Loucy (cell line): Measurements from ENCODE around the gene KCNMA1.
"Not testable (repeated sequence)": the region's sequence is repeated elsewhere in the genome, so short reads cannot be mapped to it uniquely, and the experiment has no call there.

Experiments used
- H2AFZ ChIP-seq: fragments of 200-600 bp; sonication (generic); 2 replicates; pipeline ENCODE4 v1.6.0; 2016; ENCODE audit warnings: antibody characterized with exemption, mild to moderate bottlenecking, low read length, moderate library complexity
- H3F3A ChIP-seq: fragments of 200-600 bp; 2 replicates; pipeline ENCODE4 v1.6.0; 2016; ENCODE audit warnings: antibody characterized with exemption, low read depth, mild to moderate bottlenecking
- H3K27me3 ChIP-seq: fragments of 200-600 bp; sonication (generic); 2 replicates; pipeline ENCODE4 v1.6.1; 2014; ENCODE audit warnings: low read length, mild to moderate bottlenecking; ENCODE audit not compliant: insufficient read depth, poor library complexity, severe bottlenecking
- H3K36me3 ChIP-seq: fragments of 200-600 bp; sonication (generic); 2 replicates; pipeline ENCODE4 v1.6.1; 2016; ENCODE audit warnings: low read length; ENCODE audit not compliant: insufficient read depth
- H3K4me1 ChIP-seq: fragments of 200-600 bp; sonication (generic); 2 replicates; pipeline ENCODE4 v1.5.1; 2014; ENCODE audit warnings: low read length, mild to moderate bottlenecking; ENCODE audit not compliant: insufficient read depth, poor library complexity, severe bottlenecking
- H3K4me2 ChIP-seq: fragments of 200-600 bp; sonication (generic); 2 replicates; pipeline ENCODE4 v1.6.0; 2014; ENCODE audit warnings: antibody characterized with exemption, low read length, low read depth, mild to moderate bottlenecking; ENCODE audit not compliant: poor library complexity, severe bottlenecking
- H3K4me3 ChIP-seq: fragments of 200-600 bp; sonication (generic); 2 replicates; pipeline ENCODE4 v1.5.1; 2014; ENCODE audit warnings: low read length, mild to moderate bottlenecking, mixed read lengths; ENCODE audit not compliant: poor library complexity, severe bottlenecking
- H3K79me2 ChIP-seq: fragments of 200-600 bp; sonication (generic); 2 replicates; pipeline ENCODE4 v1.6.1; 2014; ENCODE audit warnings: low read length; ENCODE audit not compliant: insufficient read depth
- H3K9ac ChIP-seq: fragments of 200-600 bp; sonication (generic); 2 replicates; pipeline ENCODE4 v1.6.0; 2014; ENCODE audit warnings: mild to moderate bottlenecking, low read depth, low read length, moderate library complexity; ENCODE audit not compliant: poor library complexity, severe bottlenecking
- H3K9me2 ChIP-seq: fragments of 200-600 bp; sonication (generic); replicated peaks from 2 replicates; pipeline ENCODE4 v1.6.1; 2016; ENCODE audit warnings: low read depth, low read length, mixed read lengths
- H3K9me3 ChIP-seq: fragments of 200-600 bp; sonication (generic); 2 replicates; pipeline ENCODE4 v1.6.1; 2014; ENCODE audit warnings: mild to moderate bottlenecking, antibody characterized with exemption, low read length, low read depth; ENCODE audit not compliant: insufficient read depth
- H4K20me1 ChIP-seq: fragments of 200-600 bp; sonication (generic); 2 replicates; pipeline ENCODE4 v1.6.0; 2014; ENCODE audit warnings: antibody characterized with exemption, low read length, mild to moderate bottlenecking; ENCODE audit not compliant: insufficient read depth, poor library complexity, severe bottlenecking
- EZH2phosphoT487 ChIP-seq: fragments of 200-600 bp; IDR thresholded peaks from 2 replicates; pipeline ENCODE4 v1.6.1; 2018; ENCODE audit warnings: antibody characterized with exemption, mild to moderate bottlenecking, moderate library complexity, borderline replicate concordance
- TF ChIP-seq, protein P1 (sequence below): fragments of 200-600 bp; sonication (generic); conservative IDR thresholded peaks from 2 replicates; pipeline ENCODE4 v1.5.1; 2014; ENCODE audit warnings: mild to moderate bottlenecking, antibody characterized with exemption, low read length

KCNMA1 gene

DNA sequence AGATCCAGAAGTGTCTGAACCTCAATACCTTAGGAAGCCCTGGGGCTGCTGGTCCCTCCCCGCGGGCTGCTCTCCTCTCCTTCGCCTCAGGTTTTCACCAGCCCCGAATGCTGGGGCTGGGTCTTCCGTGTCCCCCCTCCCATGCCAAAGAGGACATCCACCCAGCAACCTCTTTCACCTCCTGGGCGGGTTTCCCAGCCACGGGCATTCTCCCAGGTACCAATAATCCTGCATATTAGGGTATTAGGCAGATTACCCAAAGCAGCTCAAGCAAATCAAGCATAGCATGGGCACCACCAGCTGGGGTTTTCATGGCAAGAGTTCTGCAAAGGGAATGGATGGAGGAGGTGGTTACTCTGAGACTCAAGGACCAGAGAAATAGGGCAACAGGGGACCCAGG lies 224.4 kb downstream of the KCNMA1 start:
- no peaks in the 10 kb centered on the region for H3K36me3 ChIP-seq
- H3F3A ChIP-seq = no peaks in the 10 kb centered on the region
- H3K9me2 ChIP-seq = no peaks in the 10 kb centered on the region
- no peaks in the 10 kb centered on the region for H4K20me1 ChIP-seq
- no peaks in the 10 kb centered on the region for H3K79me2 ChIP-seq
- H3K9ac ChIP-seq = no peak overlapping the region
- H3K4me2 ChIP-seq = no peak overlapping the region
- TF ChIP-seq, protein P1, sequence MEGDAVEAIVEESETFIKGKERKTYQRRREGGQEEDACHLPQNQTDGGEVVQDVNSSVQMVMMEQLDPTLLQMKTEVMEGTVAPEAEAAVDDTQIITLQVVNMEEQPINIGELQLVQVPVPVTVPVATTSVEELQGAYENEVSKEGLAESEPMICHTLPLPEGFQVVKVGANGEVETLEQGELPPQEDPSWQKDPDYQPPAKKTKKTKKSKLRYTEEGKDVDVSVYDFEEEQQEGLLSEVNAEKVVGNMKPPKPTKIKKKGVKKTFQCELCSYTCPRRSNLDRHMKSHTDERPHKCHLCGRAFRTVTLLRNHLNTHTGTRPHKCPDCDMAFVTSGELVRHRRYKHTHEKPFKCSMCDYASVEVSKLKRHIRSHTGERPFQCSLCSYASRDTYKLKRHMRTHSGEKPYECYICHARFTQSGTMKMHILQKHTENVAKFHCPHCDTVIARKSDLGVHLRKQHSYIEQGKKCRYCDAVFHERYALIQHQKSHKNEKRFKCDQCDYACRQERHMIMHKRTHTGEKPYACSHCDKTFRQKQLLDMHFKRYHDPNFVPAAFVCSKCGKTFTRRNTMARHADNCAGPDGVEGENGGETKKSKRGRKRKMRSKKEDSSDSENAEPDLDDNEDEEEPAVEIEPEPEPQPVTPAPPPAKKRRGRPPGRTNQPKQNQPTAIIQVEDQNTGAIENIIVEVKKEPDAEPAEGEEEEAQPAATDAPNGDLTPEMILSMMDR = no peak
- no peak for TF ChIP-seq EZH2phosphoT487
- H2AFZ ChIP-seq = no peak overlapping the region
- H3K4me3 ChIP-seq = no peak overlapping the region
- no peaks in the 10 kb centered on the region for H3K4me1 ChIP-seq
- no peaks in the 10 kb centered on the region for H3K9me3 ChIP-seq
- no peaks in the 10 kb centered on the region for H3K27me3 ChIP-seq

DNA sequence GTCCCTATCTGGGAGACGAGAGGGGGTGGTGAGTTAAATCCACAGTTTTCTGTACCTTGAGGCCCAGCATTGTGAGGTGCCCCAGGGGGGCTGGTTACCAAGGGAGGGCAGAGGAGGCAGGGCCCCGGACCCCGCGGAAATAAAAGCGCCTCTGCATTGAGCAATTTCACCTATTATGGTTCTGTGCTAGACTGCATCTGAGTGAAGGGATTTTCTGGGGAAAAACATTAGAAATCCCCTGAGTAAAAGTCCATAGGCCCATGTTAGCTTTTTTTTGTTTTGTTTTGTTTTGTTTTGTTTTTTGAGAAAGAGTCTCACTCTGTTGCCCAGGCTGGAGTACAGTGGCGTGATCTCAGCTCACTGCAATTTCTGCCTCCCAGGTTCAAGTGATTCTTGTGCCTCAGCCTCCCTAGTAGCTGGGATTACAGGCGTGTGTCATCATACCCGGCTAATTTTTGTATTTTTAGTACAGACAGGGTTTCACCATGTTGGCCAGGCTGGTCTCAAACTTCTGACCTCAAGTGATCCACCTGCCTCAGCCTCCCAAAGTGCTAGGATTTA lies 225.0 kb downstream of the KCNMA1 start:
- not testable (repeated sequence) for H3K9me3 ChIP-seq, H3K4me3 ChIP-seq, H3K4me2 ChIP-seq, H3F3A ChIP-seq, H3K9me2 ChIP-seq, H4K20me1 ChIP-seq, H3K27me3 ChIP-seq, H3K9ac ChIP-seq, H2AFZ ChIP-seq, H3K36me3 ChIP-seq, H3K79me2 ChIP-seq, H3K4me1 ChIP-seq

DNA sequence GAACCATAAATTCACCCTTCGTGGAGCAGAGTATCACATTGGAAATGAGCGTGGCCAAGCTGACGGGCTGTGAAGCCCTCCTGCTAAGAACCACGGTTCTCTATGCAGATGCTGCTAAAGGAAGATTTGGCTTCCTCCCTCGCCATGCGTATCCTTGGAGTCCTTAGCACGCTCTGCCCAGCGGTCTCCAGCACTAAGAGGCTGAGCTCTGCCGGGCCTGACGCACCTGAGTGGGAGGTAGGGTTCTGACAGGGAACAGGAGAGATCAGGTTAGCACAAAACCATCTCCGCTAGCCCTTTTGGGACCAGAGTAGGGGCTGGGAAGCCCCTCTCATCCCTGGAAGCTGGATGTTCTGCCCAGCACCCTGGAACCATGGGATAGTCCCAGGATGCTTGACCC lies 225.8 kb downstream of the KCNMA1 start:
- Histone ChIP-seq H3K4me1 (no peaks in the 10 kb centered on the region), H3K9me3 (no peaks in the 10 kb centered on the region), H3K27me3 (no peaks in the 10 kb centered on the region), H2AFZ (no peak overlapping the region), H3K4me2 (no peak overlapping the region), H3K79me2 (no peaks in the 10 kb centered on the region), H3K36me3 (no peaks in the 10 kb centered on the region), H3F3A (no peaks in the 10 kb centered on the region), H4K20me1 (no peaks in the 10 kb centered on the region), H3K4me3 (no peak overlapping the region), H3K9ac (no peak overlapping the region), H3K9me2 (no peaks in the 10 kb centered on the region)
- TF ChIP-seq, protein P1 = no peak
- TF ChIP-seq EZH2phosphoT487 = no peak

- Histone ChIP-seq H3K4me3 (no peak overlapping the region), H4K20me1 (no peaks in the 10 kb centered on the region), H3K9ac (no peak overlapping the region), H3K9me2 (no peaks in the 10 kb centered on the region), H3K79me2 (no peaks in the 10 kb centered on the region), H3K36me3 (no peaks in the 10 kb centered on the region), H3K4me2 (no peak overlapping the region), H3K27me3 (no peaks in the 10 kb centered on the region), H2AFZ (no peak overlapping the region), H3F3A (no peaks in the 10 kb centered on the region), H3K4me1 (peaks cover 5% of the 10 kb centered on the region), H3K9me3 (no peaks in the 10 kb centered on the region)
- TF ChIP-seq, protein P1 = no peak
- no peak for TF ChIP-seq EZH2phosphoT487
Observed at GRCh38 chr10:77410523-77410922, 227.1 kb downstream of the KCNMA1 start.
